ENCODE measurements around the gene HOXD13. TPM values are rescaled to one million over a fixed set of nuclear protein-coding genes. Genes with fewer than 3 reads are reported as not detected.

The HOXD13 gene
- total RNA-seq, 1 donor from 2014 or later, result not detected

Other genes with a start within 250 kb of the HOXD13 start
- gene LNPK, start 90.5 kb upstream of the HOXD13 start, total RNA-seq, result 7.1 TPM
- gene EVX2, start 8.8 kb upstream of the HOXD13 start, total RNA-seq, result not detected
- not detected for gene HOXD12, start 7.1 kb downstream of the HOXD13 start, total RNA-seq
- not detected for gene HOXD11, start 14.6 kb downstream of the HOXD13 start, total RNA-seq
- not detected for gene HOXD10, start 24.1 kb downstream of the HOXD13 start, total RNA-seq
- gene HOXD9, start 30.0 kb downstream of the HOXD13 start, total RNA-seq, result not detected
- gene HOXD8, start 37.0 kb downstream of the HOXD13 start, total RNA-seq, result 19.8 TPM
- gene HOXD4, start 58.8 kb downstream of the HOXD13 start, total RNA-seq, result 13.6 TPM
- 8.6 TPM for gene HOXD3, start 64.6 kb downstream of the HOXD13 start, total RNA-seq
- gene HOXD1, start 95.9 kb downstream of the HOXD13 start, total RNA-seq, result 9.8 TPM
- 8.5 TPM for gene MTX2, start 176.7 kb downstream of the HOXD13 start, total RNA-seq